Esophagus squamous epithelium (tissue), 4 donors: ENCODE results near the gene NRXN3.

Source experiments
- POLR2A ChIP-seq, 4 donors: fragments of 450-650 bp; IDR thresholded peaks; one replicate each; pipeline ENCODE4 v1.6.1; 2017; ENCODE audit warnings: antibody characterized with exemption in 4 of 4, mild to moderate bottlenecking in 4 of 4, moderate library complexity in 3 of 4
- TF ChIP-seq, protein P1 (sequence below), 6 experiments: fragments of 450-650 bp in 4 of 6; fragments of 200-600 bp in 2 of 6; sonication (generic) in 2 of 6; IDR thresholded peaks; one replicate each; pipeline ENCODE4 v1.5.1; 2016 to 2019; ENCODE audit warnings: antibody characterized with exemption in 6 of 6, mild to moderate bottlenecking in 4 of 6, moderate library complexity in 4 of 6

DNA sequence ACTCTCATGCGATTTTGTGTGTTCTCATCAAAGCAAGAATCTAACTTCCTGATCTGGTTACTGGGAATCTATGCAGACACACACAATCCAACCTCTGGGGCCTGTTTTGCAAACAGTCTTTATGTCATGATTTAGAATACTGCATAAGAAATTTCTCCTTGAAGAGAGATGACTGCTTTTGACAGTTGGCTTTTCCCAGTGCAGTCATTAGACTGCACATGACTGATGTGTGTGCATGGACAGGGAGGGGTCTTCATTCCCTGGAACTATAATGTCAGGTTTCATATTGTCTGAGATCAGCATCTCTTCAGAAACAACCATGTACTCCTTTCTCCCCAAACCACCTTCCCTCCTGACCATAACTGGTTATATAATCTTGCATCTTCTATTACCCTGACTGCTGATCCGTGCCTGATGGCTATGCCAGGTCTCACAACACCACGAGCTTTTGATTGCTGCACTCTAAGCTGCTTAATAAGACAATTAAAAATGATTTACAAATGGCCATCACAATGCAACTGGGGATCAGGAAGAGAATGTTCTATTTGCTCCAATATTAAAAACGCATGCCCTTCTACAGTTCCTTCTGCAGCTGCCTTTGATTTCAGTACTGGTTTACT lies 995.4 kb downstream of the NRXN3 start:
- TF ChIP-seq, protein P1, sequence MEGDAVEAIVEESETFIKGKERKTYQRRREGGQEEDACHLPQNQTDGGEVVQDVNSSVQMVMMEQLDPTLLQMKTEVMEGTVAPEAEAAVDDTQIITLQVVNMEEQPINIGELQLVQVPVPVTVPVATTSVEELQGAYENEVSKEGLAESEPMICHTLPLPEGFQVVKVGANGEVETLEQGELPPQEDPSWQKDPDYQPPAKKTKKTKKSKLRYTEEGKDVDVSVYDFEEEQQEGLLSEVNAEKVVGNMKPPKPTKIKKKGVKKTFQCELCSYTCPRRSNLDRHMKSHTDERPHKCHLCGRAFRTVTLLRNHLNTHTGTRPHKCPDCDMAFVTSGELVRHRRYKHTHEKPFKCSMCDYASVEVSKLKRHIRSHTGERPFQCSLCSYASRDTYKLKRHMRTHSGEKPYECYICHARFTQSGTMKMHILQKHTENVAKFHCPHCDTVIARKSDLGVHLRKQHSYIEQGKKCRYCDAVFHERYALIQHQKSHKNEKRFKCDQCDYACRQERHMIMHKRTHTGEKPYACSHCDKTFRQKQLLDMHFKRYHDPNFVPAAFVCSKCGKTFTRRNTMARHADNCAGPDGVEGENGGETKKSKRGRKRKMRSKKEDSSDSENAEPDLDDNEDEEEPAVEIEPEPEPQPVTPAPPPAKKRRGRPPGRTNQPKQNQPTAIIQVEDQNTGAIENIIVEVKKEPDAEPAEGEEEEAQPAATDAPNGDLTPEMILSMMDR (IDR thresholded peaks at IDR 0.05): no peak
- TF ChIP-seq POLR2A (IDR thresholded peaks at IDR 0.05): no peak
